GM19397 (cell line): ENCODE results near the gene BTBD9.
A peak's percentile ranks its signal among the peaks of the same experiment; 100 is the strongest.

ENCODE experiments used
- ATAC-seq: cut with Tn5 transposase; IDR thresholded peaks from one replicate; pipeline ENCODE4 v1.9.1; 2021; ENCODE audit warnings: mild to moderate bottlenecking, moderate library complexity; ENCODE audit not compliant: unreplicated experiment

The BTBD9 gene

DNA sequence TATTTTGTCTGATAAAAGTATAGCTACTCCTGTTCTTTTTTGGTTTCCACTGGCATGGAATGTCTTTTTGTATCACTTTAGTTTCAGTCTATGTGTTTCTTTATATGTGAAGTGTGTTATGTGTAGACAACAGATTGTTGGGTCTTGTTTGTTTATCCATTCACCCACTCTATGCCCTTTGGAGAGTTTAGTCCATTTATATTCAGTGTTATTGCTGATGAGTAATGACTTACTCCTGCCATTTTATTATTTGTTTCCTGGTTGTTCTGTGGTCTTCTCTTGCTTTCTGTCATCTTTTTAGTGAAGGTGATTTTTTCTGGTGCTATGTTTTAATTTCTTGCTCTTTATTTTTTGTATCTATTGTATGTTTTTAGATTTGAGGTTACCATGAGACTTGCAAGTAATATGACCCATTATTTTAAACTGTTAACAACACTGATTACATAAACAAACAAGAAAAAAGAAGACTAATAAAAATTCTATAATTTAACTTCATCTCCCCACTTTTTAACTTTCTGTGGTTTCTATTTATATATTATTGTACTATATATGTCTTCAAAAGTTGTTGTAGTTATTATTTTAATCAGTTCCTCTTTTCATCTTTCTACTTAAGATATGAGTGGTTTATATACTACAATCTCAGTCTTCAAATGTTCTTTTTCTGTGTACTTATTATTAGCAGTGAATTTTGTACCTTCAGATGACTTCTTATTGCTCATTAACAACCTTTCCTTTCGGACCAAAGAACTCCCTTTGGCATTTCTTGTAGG is 323.4 kb downstream of the BTBD9 start:
- no peak for ATAC-seq

- no peak for ATAC-seq
Measured at GRCh38 chr6:38311201-38311600, 328.5 kb downstream of the BTBD9 start.

DNA sequence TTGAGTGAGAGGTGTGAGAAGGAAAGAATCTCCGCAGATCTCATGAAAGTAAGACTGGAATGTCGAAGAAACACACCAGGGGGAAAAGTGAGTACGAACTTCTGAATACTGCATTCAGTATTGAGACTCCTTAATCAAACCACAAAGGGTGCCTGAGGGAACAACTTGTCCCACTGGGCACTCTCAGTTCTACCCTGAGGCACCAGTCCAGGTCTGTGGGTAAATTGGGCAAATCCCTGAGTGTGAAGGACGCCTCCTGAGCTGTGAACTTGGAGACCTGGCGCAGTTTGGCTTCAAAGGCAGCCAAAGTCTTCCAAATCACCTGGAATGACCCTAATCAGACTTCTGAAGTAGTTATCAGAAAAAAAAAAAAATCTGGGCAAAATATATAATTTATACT is 329.7 kb downstream of the BTBD9 start:
- no peak for ATAC-seq

- peak; percentile 73 for ATAC-seq
Measured at GRCh38 chr6:38307740-38308139, 332.0 kb downstream of the BTBD9 start.

DNA sequence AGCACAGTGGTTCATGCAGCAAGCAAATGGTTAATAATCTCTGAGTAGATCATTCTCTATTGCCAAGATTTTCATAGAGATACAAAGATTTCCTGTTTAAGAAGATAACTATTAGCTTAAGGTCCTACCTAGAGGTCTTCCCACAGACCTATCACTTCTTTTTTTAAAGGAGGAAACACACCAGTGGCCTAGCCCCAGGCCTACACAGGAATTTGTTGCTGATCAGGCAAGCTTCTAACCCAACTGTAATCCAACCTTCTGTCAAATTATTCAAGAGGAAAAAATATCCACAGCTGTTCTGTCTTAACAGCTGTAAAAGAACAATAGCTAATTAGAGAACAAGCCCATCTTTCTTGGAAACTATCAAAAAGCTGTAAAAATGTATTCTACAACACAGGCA is 332.8 kb downstream of the BTBD9 start:
- ATAC-seq: peak; percentile 51

GRCh38 chr6:38305995-38306681 is 333.6 kb downstream of the BTBD9 start:
- ATAC-seq: no peak

GRCh38 chr6:38302838-38303237 is 336.9 kb downstream of the BTBD9 start:
- ATAC-seq: no peak

GRCh38 chr6:38302081-38302480 is 337.6 kb downstream of the BTBD9 start:
- ATAC-seq: no peak

- no peak for ATAC-seq
Measured at GRCh38 chr6:38290133-38290799, 349.5 kb downstream of the BTBD9 start.

GRCh38 chr6:38287487-38287886 is 352.2 kb downstream of the BTBD9 start:
- ATAC-seq: no peak

- no peak for ATAC-seq
Measured at GRCh38 chr6:38284802-38285394, 354.8 kb downstream of the BTBD9 start.

DNA sequence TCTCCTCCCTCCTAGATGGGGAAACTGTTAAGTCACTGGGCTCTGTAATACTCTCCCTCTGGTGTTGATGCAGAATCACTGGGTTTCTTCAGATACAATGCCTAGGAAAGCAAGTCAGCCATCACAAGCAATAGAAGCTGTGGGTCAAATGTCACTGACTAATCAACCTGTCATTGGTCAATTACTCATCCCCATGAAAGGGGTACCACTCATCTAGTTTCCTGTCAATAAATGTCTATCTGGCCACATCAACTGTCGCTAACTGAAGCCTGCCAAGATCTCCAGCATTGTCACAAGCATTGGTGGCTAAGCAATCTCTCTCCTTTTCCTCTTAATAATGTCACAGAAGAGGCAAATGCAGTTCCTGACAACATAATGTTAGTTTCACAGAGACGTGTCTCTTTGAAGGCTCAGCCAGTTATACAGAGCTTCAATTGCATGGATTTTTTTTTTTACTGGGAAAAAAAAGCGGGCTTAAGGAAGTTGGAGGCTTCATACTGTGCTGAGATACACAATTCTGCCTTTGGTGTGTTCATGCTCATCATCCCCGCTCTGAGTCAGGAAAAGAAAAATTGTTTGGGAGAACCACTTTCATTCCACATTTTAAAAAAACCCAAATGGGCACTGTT is 355.9 kb downstream of the BTBD9 start:
- no peak for ATAC-seq

GRCh38 chr6:38282911-38283310 is 356.8 kb downstream of the BTBD9 start:
- no peak for ATAC-seq

DNA sequence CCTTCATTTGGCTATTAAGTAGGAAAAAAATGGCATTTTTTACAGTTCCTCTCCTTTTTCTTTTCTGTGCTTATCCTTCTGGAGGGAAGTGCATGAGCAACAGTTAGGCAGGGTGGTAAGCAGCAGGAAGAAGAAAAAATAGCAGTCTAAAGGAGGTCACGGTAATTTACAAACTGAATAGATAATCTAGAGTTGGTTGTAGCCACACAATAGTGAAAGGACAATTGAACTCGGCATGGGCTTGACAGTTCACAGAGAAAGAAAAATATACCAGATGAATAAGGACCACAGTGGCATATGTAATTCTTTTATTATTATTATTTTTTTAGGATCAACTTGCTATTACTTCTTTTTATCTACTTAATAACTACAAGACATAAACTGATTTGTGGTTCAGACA is 358.6 kb downstream of the BTBD9 start:
- ATAC-seq: no peak

DNA sequence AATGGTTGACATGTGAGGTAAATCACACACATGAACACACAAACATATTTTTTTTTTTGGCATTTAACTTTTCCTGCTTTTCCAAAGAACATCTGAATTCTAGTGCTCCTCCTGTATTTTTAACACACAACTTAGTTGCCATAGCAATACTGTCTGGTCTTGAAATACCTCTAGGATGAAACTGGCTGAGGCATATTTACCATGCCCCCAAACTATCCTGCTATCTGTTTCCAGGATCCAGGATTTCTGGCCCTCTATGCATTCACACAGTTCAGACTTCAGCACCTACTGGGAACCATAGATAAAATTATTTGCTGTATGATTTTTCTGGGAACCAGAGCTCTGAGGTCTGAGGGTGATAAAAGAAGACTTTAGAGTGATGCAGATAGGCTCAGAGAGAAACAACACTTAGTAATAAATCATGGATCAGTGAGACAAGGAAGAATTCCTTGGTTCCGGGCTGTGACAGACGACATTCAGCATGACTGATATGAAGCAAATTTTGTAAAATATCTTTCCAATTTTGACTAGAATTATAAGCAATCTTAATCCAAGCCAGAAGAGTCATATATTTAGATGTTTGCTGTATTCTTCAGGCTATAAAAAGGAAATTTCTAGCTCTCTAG is 359.7 kb downstream of the BTBD9 start:
- ATAC-seq: no peak

DNA sequence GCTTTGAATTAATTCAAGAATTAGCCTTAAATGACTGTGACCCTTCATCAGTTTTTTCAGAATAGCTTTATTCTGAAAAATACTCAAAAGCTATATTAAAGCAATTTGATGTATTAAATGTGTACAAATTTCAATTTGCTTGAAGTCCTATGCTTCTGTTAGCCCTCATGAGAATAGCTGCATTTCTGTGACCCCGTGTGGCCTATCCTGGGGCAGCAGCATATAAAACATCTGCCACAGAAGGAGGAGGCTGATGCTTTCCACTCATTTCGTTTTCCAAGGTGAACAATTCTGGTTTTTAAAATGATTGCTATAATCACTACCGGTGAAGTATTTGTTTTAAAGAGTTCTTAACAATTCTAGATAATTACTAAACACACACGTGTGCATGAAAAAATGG is 360.3 kb downstream of the BTBD9 start:
- no peak for ATAC-seq

DNA sequence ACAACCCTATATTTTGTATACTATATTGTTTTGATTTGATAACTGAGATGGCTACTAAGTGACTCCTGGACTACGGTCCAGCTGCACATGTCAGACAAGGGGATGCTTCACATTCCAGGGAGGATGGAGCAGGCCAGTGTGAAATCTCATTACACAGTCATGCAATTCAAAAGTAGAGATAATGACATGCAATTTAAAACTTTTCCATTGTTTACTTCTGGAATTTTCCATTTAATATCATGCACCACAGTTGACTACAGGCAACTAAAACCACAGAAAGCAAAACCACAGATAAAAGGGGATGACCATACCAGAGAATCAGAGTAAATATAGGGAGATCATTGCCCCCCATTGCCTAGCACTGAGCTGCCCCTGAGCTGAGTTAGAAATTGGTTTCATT is 366.4 kb downstream of the BTBD9 start:
- no peak for ATAC-seq

DNA sequence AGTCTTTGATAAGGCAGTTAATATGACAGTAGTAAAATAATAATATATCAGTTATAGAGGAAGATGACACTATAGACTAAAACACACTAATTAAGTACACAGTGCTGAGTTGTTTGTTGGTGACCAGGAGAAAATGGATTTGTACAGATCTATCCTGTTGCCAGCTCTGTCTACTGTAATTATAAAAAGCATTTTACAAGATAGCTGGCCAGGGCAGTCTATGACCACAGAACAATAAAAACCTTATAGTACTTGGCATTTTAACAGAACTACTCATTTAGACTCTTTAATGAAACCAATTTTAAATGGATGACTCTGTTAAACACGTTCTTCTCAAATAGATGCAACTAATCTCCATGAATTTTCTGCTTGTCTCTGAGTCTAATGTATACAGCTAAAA is 367.5 kb downstream of the BTBD9 start:
- ATAC-seq: no peak

- ATAC-seq: no peak
Measured at GRCh38 chr6:38271081-38271480, 368.6 kb downstream of the BTBD9 start.

- ATAC-seq: no peak
Measured at GRCh38 chr6:38270367-38270766, 369.4 kb downstream of the BTBD9 start.
